Stomach (tissue), 9 donors: Measurements from ENCODE around the gene SFI1. TPM values are rescaled to one million over a fixed set of nuclear protein-coding genes. Genes with fewer than 3 reads are reported as not detected.
A peak's percentile ranks its signal among the peaks of the same experiment; 100 is the strongest.
"Not testable (repeated sequence)": the region's sequence is repeated elsewhere in the genome, so short reads cannot be mapped to it uniquely, and the experiment has no call there.

Experiments used
- DNase-seq, 2 donors: peaks; one replicate each; pipeline versions ENCODE4 v3.0.0 to v3.0.0-alpha.2; 2013 to 2019
- H3K27ac ChIP-seq, 5 donors: fragments of 200-600 bp in 4 of 5; sonication (generic) in 4 of 5; one replicate each; pipeline ENCODE4 v1.5.1; 2013 to 2019; ENCODE audit warnings: mild to moderate bottlenecking in 1 of 5, moderate library complexity in 1 of 5
- H3K27me3 ChIP-seq, 3 donors: fragments of 200-600 bp; sonication (generic); one replicate each; pipeline ENCODE4 v1.5.1; 2017 to 2019; ENCODE audit warnings: mixed run types in 1 of 3
- H3K36me3 ChIP-seq, 4 donors: fragments of 200-600 bp; sonication (generic); 1 replicate in 3 of 4; 2 replicates in 1 of 4; pipeline ENCODE4 v1.5.1; 2016 to 2019
- H3K4me1 ChIP-seq, 4 donors: fragments of 200-600 bp; sonication (generic); one replicate each; pipeline ENCODE4 v1.5.1; 2016 to 2019
- H3K4me3 ChIP-seq, 4 donors: fragments of 200-600 bp; sonication (generic) in 3 of 4; one replicate each; pipeline ENCODE4 v1.5.1; 2016 to 2019; ENCODE audit warnings: mild to moderate bottlenecking in 1 of 4
- H3K9me3 ChIP-seq, 4 donors: fragments of 200-600 bp; sonication (generic); one replicate each; pipeline ENCODE4 v1.5.1; 2016 to 2019
- EP300 ChIP-seq: sonication (generic); formaldehyde crosslinking; IDR thresholded peaks from one replicate; pipeline ENCODE4 v1.6.1; 2017; ENCODE audit warnings: antibody characterized with exemption
- POLR2A ChIP-seq, 4 donors: fragments of 450-650 bp; IDR thresholded peaks; one replicate each; pipeline ENCODE4 v1.6.1; 2016; ENCODE audit warnings: antibody characterized with exemption in 4 of 4, control low read depth in 2 of 4, mild to moderate bottlenecking in 1 of 4, moderate library complexity in 1 of 4
- POLR2AphosphoS5 ChIP-seq, 3 donors: sonication (generic); formaldehyde crosslinking; IDR thresholded peaks; one replicate each; pipeline ENCODE4 v1.6.1; 2016; ENCODE audit warnings: antibody characterized with exemption in 3 of 3
- WGBS, 5 donors: extraction: QIAGEN DNeasy Blood & Tissue Kit in 3 of 5; methylation state at CpG; one replicate each; pipeline versions ENCODE4 v1.1.5 to v1.1.7; 2013 to 2018; 5-methylcytosine and 5-hydroxymethylcytosine counted together
- intact Hi-C: fragments of 100-400 bp; cut with DNase I; formaldehyde crosslinking; loops from one replicate; pipeline ENCODE4 v1.15.1; 2023; ENCODE audit warnings: low total_unique reads
- polyA plus RNA-seq, 3 donors: library from polyadenylated mRNA; stranded (reverse); fragments of 200-250 nt; gene quantifications; one replicate each; pipeline ENCODE4 v1.2.3, GENCODE V29; 2013
- total RNA-seq, 5 donors: library from RNA; depleted of rRNA; stranded (reverse); fragments of >200 nt; gene quantifications; one replicate each; pipeline versions ENCODE4 v1.1.0 to v1.2.3, GENCODE V29; 2014 to 2016
- TF ChIP-seq, protein P1 (sequence below), 7 experiments: fragments of 450-650 bp in 4 of 7; fragments of 200-600 bp in 3 of 7; sonication (generic) in 3 of 7; IDR thresholded peaks; one replicate each; pipeline ENCODE4 v1.5.1; 2016 to 2019; ENCODE audit warnings: antibody characterized with exemption in 7 of 7, control low read depth in 2 of 7, mild to moderate bottlenecking in 1 of 7
- donor health status: healthy with polysubstance abuse.
- donor health status: Bipolar disorder and iron deficiency.
- donor health status: healthy.

SFI1 gene
- total and polyA plus RNA-seq, 8 donors: 11.3 to 194 (median 30.1) TPM

DNA sequence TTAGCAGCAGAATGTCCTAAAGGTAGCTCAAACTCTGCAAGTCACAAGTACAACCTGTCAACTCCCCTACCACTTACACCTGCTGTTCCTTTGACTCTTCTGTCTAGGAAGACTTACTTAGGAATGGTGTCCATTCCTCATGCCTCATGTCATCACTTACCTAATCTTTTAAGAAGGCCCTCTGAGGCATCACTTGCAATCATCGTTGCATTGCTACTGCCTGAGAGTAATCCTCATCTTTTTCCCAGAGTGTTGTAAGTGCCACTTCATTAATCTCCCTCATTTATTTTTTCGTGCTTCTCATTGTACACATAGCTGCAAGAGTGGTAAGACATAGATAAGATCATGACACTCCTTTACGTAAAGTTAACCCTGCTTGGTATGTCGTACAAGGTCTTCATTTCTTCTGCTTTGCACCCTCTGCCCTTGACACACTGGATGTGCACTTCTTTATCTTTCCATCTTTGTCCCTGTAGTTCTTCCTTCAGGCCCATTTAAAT is 54.6 kb downstream of the SFI1 start:
- H3K4me3 ChIP-seq: no peak overlapping the region
- intact Hi-C loops: no loop called here
- no peaks in the 10 kb centered on the region for H3K27me3 ChIP-seq
- H3K4me1 ChIP-seq: no peaks in the 10 kb centered on the region
- TF ChIP-seq POLR2A (IDR thresholded peaks at IDR 0.05) (no peak), POLR2AphosphoS5 (IDR thresholded peaks at IDR 0.05) (no peak), EP300 (no peak)
- TF ChIP-seq, protein P1, sequence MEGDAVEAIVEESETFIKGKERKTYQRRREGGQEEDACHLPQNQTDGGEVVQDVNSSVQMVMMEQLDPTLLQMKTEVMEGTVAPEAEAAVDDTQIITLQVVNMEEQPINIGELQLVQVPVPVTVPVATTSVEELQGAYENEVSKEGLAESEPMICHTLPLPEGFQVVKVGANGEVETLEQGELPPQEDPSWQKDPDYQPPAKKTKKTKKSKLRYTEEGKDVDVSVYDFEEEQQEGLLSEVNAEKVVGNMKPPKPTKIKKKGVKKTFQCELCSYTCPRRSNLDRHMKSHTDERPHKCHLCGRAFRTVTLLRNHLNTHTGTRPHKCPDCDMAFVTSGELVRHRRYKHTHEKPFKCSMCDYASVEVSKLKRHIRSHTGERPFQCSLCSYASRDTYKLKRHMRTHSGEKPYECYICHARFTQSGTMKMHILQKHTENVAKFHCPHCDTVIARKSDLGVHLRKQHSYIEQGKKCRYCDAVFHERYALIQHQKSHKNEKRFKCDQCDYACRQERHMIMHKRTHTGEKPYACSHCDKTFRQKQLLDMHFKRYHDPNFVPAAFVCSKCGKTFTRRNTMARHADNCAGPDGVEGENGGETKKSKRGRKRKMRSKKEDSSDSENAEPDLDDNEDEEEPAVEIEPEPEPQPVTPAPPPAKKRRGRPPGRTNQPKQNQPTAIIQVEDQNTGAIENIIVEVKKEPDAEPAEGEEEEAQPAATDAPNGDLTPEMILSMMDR (IDR thresholded peaks at IDR 0.05): no peak
- no peak for DNase-seq
- no peak overlapping the region for H3K27ac ChIP-seq
- 79 to 87% (median 84%) methylated on average over 4 of the region's 4 CpGs for WGBS, 5 donors
- H3K36me3 ChIP-seq: peaks cover 0 to 65% (median 56%) of the 10 kb centered on the region in 4 donors
- H3K9me3 ChIP-seq: no peaks in the 10 kb centered on the region

DNA sequence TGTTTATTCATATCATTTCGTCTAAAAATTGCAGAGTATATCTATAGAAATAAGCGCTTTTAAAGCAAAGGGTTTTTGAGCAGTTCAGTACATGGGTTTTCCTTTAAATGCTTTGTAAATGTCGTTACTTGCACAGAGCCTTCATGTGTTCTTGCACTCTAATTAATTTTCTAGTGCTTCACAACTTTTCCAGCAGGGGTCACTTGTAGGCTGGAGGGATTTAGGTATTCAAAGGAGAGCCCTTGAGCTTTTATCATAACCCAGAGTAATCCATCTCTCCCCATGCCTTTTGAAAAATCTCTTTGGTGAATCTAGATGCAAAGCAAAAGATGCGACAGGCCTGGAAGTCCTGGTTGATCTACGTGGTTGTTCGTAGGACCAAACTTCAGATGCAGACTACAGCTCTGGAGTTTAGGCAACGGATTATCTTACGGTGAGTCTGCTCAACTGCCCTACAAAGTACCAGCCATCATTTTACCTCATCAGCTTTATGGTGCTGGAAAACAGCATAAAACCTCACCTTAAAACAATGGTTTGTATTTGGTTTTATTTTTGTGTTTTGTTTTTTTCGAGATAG is 60.4 kb downstream of the SFI1 start:
- TF ChIP-seq, protein P1 (IDR thresholded peaks at IDR 0.05): peak in 4 of 7 experiments; percentile 36 to 56 (median 50)
- no peak for TF ChIP-seq POLR2AphosphoS5 (IDR thresholded peaks at IDR 0.05)
- intact Hi-C loops: no loop called here

DNA sequence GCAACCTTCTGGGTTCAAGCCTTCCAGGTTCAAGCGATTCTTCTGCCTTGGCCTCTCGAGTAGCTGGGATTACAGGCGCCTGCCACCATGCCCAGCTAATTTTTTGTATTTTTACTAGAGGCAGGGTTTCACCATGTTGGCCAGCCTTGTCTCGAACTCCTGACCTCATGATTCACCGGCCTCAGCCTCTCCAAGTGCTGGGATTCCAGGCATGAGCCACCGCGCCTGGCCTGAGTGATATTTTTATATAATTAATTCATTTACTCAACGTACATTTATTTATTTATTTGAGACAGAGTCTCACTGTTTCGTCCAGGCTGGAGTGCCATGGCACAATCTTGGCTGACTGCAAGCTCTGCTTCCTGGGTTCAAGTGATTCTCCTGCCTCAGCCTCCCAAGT is 62.2 kb downstream of the SFI1 start:
- DNase-seq, H3K4me3 ChIP-seq, H3K4me1 ChIP-seq, intact Hi-C loops, H3K27ac ChIP-seq, H3K9me3 ChIP-seq, H3K27me3 ChIP-seq: not testable (repeated sequence)
- 90 to 95% (median 92%) methylated on average over 9 of the region's 9 CpGs for WGBS, 5 donors
- H3K36me3 ChIP-seq: peaks cover 3 to 37% (median 21%) of the 10 kb centered on the region in 4 donors

More for the DNA sequence above, 60.4 kb downstream of the SFI1 start:
- WGBS, 5 donors: 74 to 76% (median 75%) methylated on average over 9 of the region's 9 CpGs
- H3K4me3 ChIP-seq: no peak overlapping the region
- peaks cover 3 to 41% (median 24%) of the 10 kb centered on the region in 4 donors for H3K36me3 ChIP-seq
- peaks cover 0 to 8% (median 0%) of the 10 kb centered on the region in 4 donors for H3K4me1 ChIP-seq
- H3K9me3 ChIP-seq: no peaks in the 10 kb centered on the region
- no peaks in the 10 kb centered on the region for H3K27me3 ChIP-seq
- DNase-seq: peak in 1 of 2 donors; percentile 60
- no peak overlapping the region for H3K27ac ChIP-seq

DNA sequence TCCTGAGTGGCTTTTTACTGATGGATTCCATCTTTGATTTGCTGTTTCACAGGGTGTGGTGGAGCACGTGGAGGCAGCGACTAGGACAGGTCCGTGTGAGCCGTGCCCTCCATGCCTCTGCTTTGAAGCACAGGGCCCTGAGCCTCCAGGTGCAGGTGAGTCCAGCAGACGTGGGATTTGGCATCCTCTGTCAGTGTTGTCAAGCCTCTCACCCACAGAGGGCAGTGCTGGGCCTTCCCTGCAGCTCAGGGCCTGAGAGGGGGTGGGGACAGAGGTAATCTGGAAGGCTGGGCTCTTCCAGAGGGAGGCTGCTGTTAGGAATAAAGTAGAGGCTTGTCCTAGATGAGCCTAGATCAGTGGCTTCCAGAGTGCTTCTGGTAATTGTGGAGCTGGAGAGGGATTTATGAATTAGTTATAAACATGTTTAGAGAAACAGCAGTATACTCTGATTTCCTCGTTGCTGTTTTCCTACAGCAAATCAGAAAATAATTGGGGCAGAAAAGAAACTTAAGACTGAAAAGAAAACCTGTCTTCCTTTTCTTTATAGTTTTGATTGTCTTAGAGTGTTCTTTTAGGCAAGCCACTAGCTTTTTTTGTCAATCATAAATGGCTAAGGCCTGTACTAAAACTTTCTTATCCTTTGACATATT is 65.0 kb downstream of the SFI1 start:
- Histone ChIP-seq H3K27me3 (no peaks in the 10 kb centered on the region), H3K4me3 (no peak overlapping the region), H3K36me3 (peaks cover 3 to 51% (median 33%) of the 10 kb centered on the region in 4 donors), H3K4me1 (peaks cover 0 to 9% (median 0%) of the 10 kb centered on the region in 4 donors), H3K27ac (peak overlapping the region in 1 of 5 donors; percentile 4), H3K9me3 (no peaks in the 10 kb centered on the region)
- peak; percentile 83 to 94 for DNase-seq
- WGBS, 5 donors: 23 to 41% (median 34%) methylated on average over 6 of the region's 6 CpGs
- intact Hi-C loops: loop anchor here (5.0 kb wide), 1 partner anchor 71 kb away; no protein-coding TSS in a partner anchor
- TF ChIP-seq POLR2A (IDR thresholded peaks at IDR 0.05): no peak
- TF ChIP-seq POLR2AphosphoS5 (IDR thresholded peaks at IDR 0.05): peak in 2 of 3 donors; percentile 17 to 70
- TF ChIP-seq, protein P1 (IDR thresholded peaks at IDR 0.05): peak in 5 of 7 experiments; percentile 49 to 77 (median 59)
- TF ChIP-seq EP300: no peak
